HCT116 (cell line): ENCODE results near the gene LIN54. TPM values are rescaled to one million over a fixed set of nuclear protein-coding genes. Genes with fewer than 3 reads are reported as not detected.

Experiments
- ATAC-seq: fragments of 200-7000 bp; cut with Tn5 transposase; 2 replicates; pipeline ENCODE4 v1.9.1; 2020; ENCODE audit warnings: mild to moderate bottlenecking, moderate library complexity
- BruUV-seq: library from RNA; stranded (reverse); fragments of 400-500 nt; replicated peaks from 2 replicates; lab custom pipeline; 2021; lab: Mats Ljungman, UMichigan
- CTCF ChIA-PET: fragments of 300-600 bp; sonication (Branson Sonifier 250); formaldehyde crosslinking; loops from one replicate; lab custom pipeline; 2021; ENCODE audit warnings: antibody characterized with exemption; lab: Charles Lee
- POLR2A ChIA-PET: fragments of 300-600, 350-600 bp; sonication (Branson Sonifier 250); formaldehyde crosslinking; loops from one replicate; lab custom pipeline; 2021; ENCODE audit warnings: antibody characterized with exemption; lab: Charles Lee
- RAD21 ChIA-PET, 2 experiments: fragments of 300-600 bp; sonication (Branson Sonifier 250); formaldehyde crosslinking; loops; one replicate each; lab custom pipeline; 2023; ENCODE audit warnings: low total read pairs in 2 of 2; ENCODE audit not compliant: uncharacterized antibody in 2 of 2, unreplicated experiment in 2 of 2, low non-redundant PET in 1 of 2; lab: Charles Lee
- DNase-seq: peaks from one replicate; pipeline ENCODE4 v3.0.0-alpha.2; 2010; ENCODE audit warnings: low read depth, low spot score
- H2AFZ ChIP-seq: fragments of 200-600 bp; shearing (Covaris generic), sonication (generic); 2 replicates; pipeline ENCODE4 v1.6.1; 2017; ENCODE audit warnings: low read depth, mixed run types, mixed read lengths, antibody characterized with exemption, low read length; ENCODE audit not compliant: poor library complexity, severe bottlenecking
- H3K27ac ChIP-seq: 2 replicates; pipeline ENCODE4 v1.5.1; 2012; ENCODE audit warnings: low read depth, low read length
- H3K27me3 ChIP-seq: fragments of 200-600 bp; sonication (generic); 2 replicates; pipeline ENCODE4 v1.6.1; 2016; ENCODE audit warnings: mixed run types, low read length, mixed read lengths; ENCODE audit not compliant: insufficient read depth
- H3K36me3 ChIP-seq, 2 experiments: fragments of 200-500 bp in 1 of 2; fragments of 200-600 bp in 1 of 2; sonication (Bioruptor generic) in 1 of 2; sonication (generic) in 1 of 2; 2 replicates each; pipeline versions ENCODE4 v1.5.1 to v1.6.1; 2014 to 2016; ENCODE audit warnings: low read length in 2 of 2, inconsistent platforms in 1 of 2, mixed read lengths in 1 of 2, mixed run types in 1 of 2; ENCODE audit not compliant: insufficient read depth in 2 of 2, control insufficient read depth in 1 of 2
- H3K4me1 ChIP-seq, 2 experiments: fragments of 200-600 bp in 1 of 2; sonication (generic) in 1 of 2; 2 replicates each; pipeline versions ENCODE4 v1.5.1 to v1.6.1; 2012 to 2017; ENCODE audit warnings: low read length in 2 of 2, inconsistent platforms in 1 of 2, mild to moderate bottlenecking in 1 of 2, mixed read lengths in 1 of 2, mixed run types in 1 of 2, moderate library complexity in 1 of 2; ENCODE audit not compliant: insufficient read depth in 2 of 2, control insufficient read depth in 1 of 2
- H3K4me2 ChIP-seq: fragments of 200-600 bp; sonication (generic); 2 replicates; pipeline ENCODE4 v1.6.1; 2017; ENCODE audit warnings: mixed run types, low read length, mixed read lengths
- H3K4me3 ChIP-seq, 2 experiments: fragments of 200-600 bp in 1 of 2; sonication (generic) in 1 of 2; replicated peaks in 1 of 2; 2 replicates each; pipeline ENCODE4 v1.5.1; 2011 to 2016; ENCODE audit warnings: low read length in 2 of 2, control low read depth in 1 of 2, low read depth in 1 of 2, mild to moderate bottlenecking in 1 of 2, mixed read lengths in 1 of 2, mixed run types in 1 of 2
- H3K79me2 ChIP-seq: fragments of 200-600 bp; sonication (generic); 2 replicates; pipeline ENCODE4 v1.6.1; 2017; ENCODE audit warnings: mild to moderate bottlenecking, mixed run types, low read length, moderate library complexity, mixed read lengths; ENCODE audit not compliant: insufficient read depth
- H3K9ac ChIP-seq: fragments of 200-600 bp; sonication (generic); 2 replicates; pipeline ENCODE4 v1.6.1; 2016; ENCODE audit warnings: low read length, mixed read lengths
- H3K9me2 ChIP-seq: fragments of 200-600 bp; sonication (generic), shearing (Covaris generic); 2 replicates; pipeline ENCODE4 v1.6.1; 2017; ENCODE audit warnings: mixed run types, mild to moderate bottlenecking, moderate library complexity; ENCODE audit not compliant: insufficient read depth
- H3K9me3 ChIP-seq, 2 experiments: fragments of 200-500 bp in 1 of 2; fragments of 200-600 bp in 1 of 2; sonication (Bioruptor generic) in 1 of 2; sonication (generic) in 1 of 2; 2 replicates each; pipeline ENCODE4 v1.6.1; 2014 to 2017; ENCODE audit warnings: low read length in 2 of 2, mixed read lengths in 2 of 2, inconsistent platforms in 1 of 2, low read depth in 1 of 2, mild to moderate bottlenecking in 1 of 2, mixed run types in 1 of 2, moderate library complexity in 1 of 2; ENCODE audit not compliant: control insufficient read depth in 1 of 2, insufficient read depth in 1 of 2
- H4K20me1 ChIP-seq: fragments of 200-600 bp; sonication (generic), shearing (Covaris generic); 2 replicates; pipeline ENCODE4 v1.6.1; 2017; ENCODE audit warnings: mixed run types, mild to moderate bottlenecking, moderate library complexity; ENCODE audit not compliant: insufficient read depth
- ATF3 ChIP-seq: IDR thresholded peaks from 2 replicates; pipeline ENCODE4 v1.6.1; 2012
- EGR1 ChIP-seq: IDR thresholded peaks from 2 replicates; pipeline ENCODE4 v1.6.1; 2012; ENCODE audit warnings: low read depth
- ELF1 ChIP-seq: IDR thresholded peaks from 2 replicates; pipeline ENCODE4 v1.6.1; 2012; ENCODE audit warnings: low read depth, borderline replicate concordance
- FOSL1 ChIP-seq: IDR thresholded peaks from 2 replicates; pipeline ENCODE4 v1.6.1; 2012; ENCODE audit warnings: low read depth
- JUND ChIP-seq: IDR thresholded peaks from 2 replicates; pipeline ENCODE4 v1.6.1; 2012
- MAX ChIP-seq: IDR thresholded peaks from 2 replicates; pipeline ENCODE4 v1.6.1; 2012
- RAD21 ChIP-seq: IDR thresholded peaks from 2 replicates; pipeline ENCODE4 v1.6.1; 2012; ENCODE audit warnings: low read depth, mild to moderate bottlenecking
- REST ChIP-seq: IDR thresholded peaks from 2 replicates; pipeline ENCODE4 v1.6.1; 2012; ENCODE audit warnings: low read depth
- SIN3A ChIP-seq: IDR thresholded peaks from 2 replicates; pipeline ENCODE4 v1.6.1; 2012; ENCODE audit warnings: low read depth
- SRF ChIP-seq: IDR thresholded peaks from 2 replicates; pipeline ENCODE4 v1.6.1; 2012; ENCODE audit warnings: low read depth
- TCF7L2 ChIP-seq: IDR thresholded peaks from 2 replicates; pipeline ENCODE4 v1.7.0; 2011; ENCODE audit warnings: borderline replicate concordance, inconsistent platforms; ENCODE audit not compliant: insufficient read depth, insufficient read length; ENCODE audit errors: extremely low read depth
- YY1 ChIP-seq: IDR thresholded peaks from 2 replicates; pipeline ENCODE4 v1.6.1; 2011; ENCODE audit warnings: low read length, low read depth, moderate library complexity, mild to moderate bottlenecking; ENCODE audit not compliant: insufficient replicate concordance; ENCODE audit errors: extremely low read depth
- ZBTB33 ChIP-seq: IDR thresholded peaks from 2 replicates; pipeline ENCODE4 v1.6.1; 2011; ENCODE audit warnings: mild to moderate bottlenecking, low read length, moderate library complexity; ENCODE audit not compliant: insufficient replicate concordance; ENCODE audit errors: extremely low read depth
- ZFX ChIP-seq: fragments of 450-650 bp; IDR thresholded peaks from 2 replicates; pipeline ENCODE4 v1.6.1; 2017
- intact Hi-C: fragments of 100-400 bp; cut with micrococcal nuclease; formaldehyde crosslinking; loops from 2 replicates; pipeline ENCODE4 v1.10.0; 2022
- total RNA-seq: library from RNA; stranded (reverse); gene quantifications from one replicate; pipeline ENCODE4 v1.2.1, GENCODE V29; 2021; ENCODE audit not compliant: unreplicated experiment

The LIN54 gene
- total RNA-seq, 1 experiment from 2014 or later: 15.6 TPM

- POLR2A ChIA-PET: interaction anchor here (1.2 to 2.6 kb wide), 5 partner anchors 8 to 470 kb away, joined by 3 to 12 read pairs (median 9); partner anchors contain the start of genes COPS4 and SEC31A
- peak overlapping the region; percentile 87 for H3K27ac ChIP-seq
- H3K4me3 ChIP-seq: peak overlapping the region; percentile 93 to 95
- RAD21 ChIA-PET: interaction anchor here in 1 of 2 experiments (0.7 kb wide), 1 partner anchor 111 kb away, joined by 3 read pairs; the partner anchor contains the start of gene LIN54
- ATAC-seq (no peak), DNase-seq (no peak)
- TF ChIP-seq FOSL1: no peak
- no peak for TF ChIP-seq TCF7L2
- TF ChIP-seq REST: no peak
- no peak for TF ChIP-seq ATF3
- TF ChIP-seq JUND: no peak
- TF ChIP-seq ZBTB33: no peak
- no peak for TF ChIP-seq ZFX
- TF ChIP-seq MAX: no peak
- TF ChIP-seq EGR1: no peak
- TF ChIP-seq SIN3A: no peak
- TF ChIP-seq YY1: no peak
- TF ChIP-seq RAD21: no peak
- no peak for TF ChIP-seq ELF1
- TF ChIP-seq SRF: no peak
- H3K36me3 ChIP-seq: peaks cover 28 to 31% of the 10 kb centered on the region in 2 experiments
- no peaks in the 10 kb centered on the region for H3K27me3 ChIP-seq
- CTCF ChIA-PET: no interaction called here
- peaks cover 74% of the 10 kb centered on the region for H3K79me2 ChIP-seq
- intact Hi-C loops: loop anchor here (1.0 to 5.0 kb wide), 4 partner anchors 111 to 383 kb away; partner anchors contain the start of genes COPS4, COQ2 and LIN54
- H3K9ac ChIP-seq: peak overlapping the region; percentile 95
- H2AFZ ChIP-seq: no peak overlapping the region
- no TSS peak for BruUV-seq
- peaks cover 18% of the 10 kb centered on the region; the same call in 1 of the 2 replicates for H4K20me1 ChIP-seq
- H3K4me1 ChIP-seq: peaks cover 6 to 16% of the 10 kb centered on the region in 2 experiments; a peak in 3 of 4 replicates
- peak overlapping the region; percentile 90 for H3K4me2 ChIP-seq
- H3K9me2 ChIP-seq: no peaks in the 10 kb centered on the region
- H3K9me3 ChIP-seq: no peaks in the 10 kb centered on the region
These were observed 111.1 kb downstream of the LIN54 start for GRCh38 chr4:82899374-82900065.
